ENCODE results near the gene ANKRA2. TPM values are rescaled to one million over a fixed set of nuclear protein-coding genes. Genes with fewer than 3 reads are reported as not detected.
A peak's percentile ranks its signal among the peaks of the same experiment; 100 is the strongest.

ANKRA2 gene
- total and polyA plus RNA-seq, 2 of the 4 experiments (the other 2 are of a cell fraction), result 10.8 to 12.5 TPM

DNA sequence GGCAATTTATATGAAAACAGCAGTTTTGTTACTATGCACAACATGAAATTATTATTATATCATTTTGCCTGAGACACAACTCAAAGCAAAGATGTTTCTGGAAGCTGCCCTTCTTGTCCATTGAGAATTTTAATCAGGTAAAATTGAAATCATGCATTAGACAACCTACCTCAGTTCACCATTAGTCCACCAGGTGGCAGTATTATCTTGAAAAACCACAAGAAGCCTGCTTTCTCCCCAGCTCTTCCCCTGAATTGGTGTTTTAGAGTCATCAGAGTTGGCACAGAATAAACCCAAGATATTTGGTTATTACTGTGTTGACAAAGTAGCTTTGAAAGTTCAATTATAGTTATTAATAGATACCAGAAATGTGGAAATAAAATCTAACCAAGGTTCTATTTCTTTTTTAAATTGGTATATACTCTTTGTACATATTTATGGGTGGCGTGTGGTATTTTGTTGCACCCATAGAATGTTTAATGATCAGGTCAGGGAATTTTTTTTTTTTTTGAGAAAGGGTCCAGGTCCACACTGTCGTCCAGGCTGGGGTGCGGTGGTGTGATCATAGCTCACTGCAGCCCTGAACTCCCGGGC lies 25.8 kb upstream of the ANKRA2 start (continued):
- no peak for TF ChIP-seq BHLHE40 (IDR thresholded peaks at IDR 0.05; ENCODE audit: low read depth, low read length)

DNA sequence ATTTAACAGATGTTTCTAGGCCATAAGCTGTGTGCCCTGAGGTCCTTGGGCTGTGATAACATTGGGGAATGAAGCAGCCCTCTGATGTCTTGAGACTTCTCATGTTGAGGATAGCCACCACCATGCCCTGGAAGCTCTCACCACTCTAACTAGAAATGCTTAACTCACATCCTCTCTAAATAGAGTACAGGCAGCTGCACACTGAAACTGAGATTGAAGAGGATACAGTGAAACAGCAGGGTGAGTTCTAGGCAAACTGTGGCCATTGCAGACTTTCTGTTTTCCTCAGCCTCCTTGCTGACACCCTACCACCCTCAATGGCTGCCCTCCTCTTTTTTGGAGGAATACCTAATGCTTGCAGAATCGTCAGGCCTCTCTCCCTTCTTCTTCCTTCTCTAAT lies 22.5 kb upstream of the ANKRA2 start:
- Histone ChIP-seq H3K9me3 (ENCODE audit: control insufficient read depth, insufficient read depth, low read length) (no peaks in the 10 kb centered on the region), H3K9ac (ENCODE audit: low read depth, low read length) (no peak overlapping the region), H2BK5ac (ENCODE audit: low read depth, low read length, poor library complexity, severe bottlenecking) (no peak overlapping the region), H2BK20ac (ENCODE audit: low read depth, low read length) (no peak overlapping the region), H3K79me1 (ENCODE audit: low read depth in 1 of 2, low read length in 2 of 2) (peaks cover 0 to 7% of the 10 kb centered on the region in 2 experiments; a peak in 1 of 4 replicates), H2AK9ac (replicated peaks; ENCODE audit: low read depth, low read length, poor library complexity) (no peak overlapping the region), H3K23ac (ENCODE audit: low read depth, low read length) (no peak overlapping the region), H3K4me3 (ENCODE audit: insufficient read depth, low read depth, low read length) (no peak overlapping the region), H3K4ac (ENCODE audit: low read depth, low read length) (no peak overlapping the region; the same call in 1 of the 2 replicates), H4K8ac (ENCODE audit: low read depth in 2 of 2, low read length in 2 of 2) (no peak overlapping the region), H3K18ac (ENCODE audit: low read depth, low read length) (no peak overlapping the region), H4K91ac (ENCODE audit: insufficient read depth, low read depth, low read length) (no peak overlapping the region), H3K9me1 (ENCODE audit: insufficient read depth, low read length) (peaks cover 5% of the 10 kb centered on the region; the same call in 1 of the 2 replicates), H4K20me1 (ENCODE audit: insufficient read depth, low read length) (no peaks in the 10 kb centered on the region), H3K27ac (ENCODE audit: insufficient read depth, low read length) (no peak overlapping the region), H2BK120ac (ENCODE audit: low read depth, low read length) (no peak overlapping the region), H3K27me3 (ENCODE audit: control insufficient read depth, insufficient read depth, low read length) (no peaks in the 10 kb centered on the region), H2AFZ (replicated peaks; ENCODE audit: low read length, poor library complexity) (no peak overlapping the region), H3K4me1 (ENCODE audit: control insufficient read depth, insufficient read depth, low read length) (no peaks in the 10 kb centered on the region), H2BK15ac (ENCODE audit: low read depth, low read length) (no peak overlapping the region), H3K56ac (ENCODE audit: extremely low read depth, insufficient read depth, low read length) (no peak overlapping the region), H4K5ac (ENCODE audit: low read depth, low read length) (no peak overlapping the region), H3K14ac (replicated peaks; ENCODE audit: low read depth, low read length) (peak overlapping the region; percentile 46; the same call in 1 of the 2 replicates), H3K36me3 (ENCODE audit: control insufficient read depth, insufficient read depth, low read length) (no peaks in the 10 kb centered on the region), H3K4me2 (ENCODE audit: low read depth, low read length) (no peak overlapping the region), H2AK5ac (ENCODE audit: low read depth, low read length) (0 out of 2 replicates have a peak overlapping the region, but pooled peaks have one; percentile 8)
- no TSS peak for BruUV-seq (replicated peaks)
- intact Hi-C loops (cut with micrococcal nuclease), result no loop called here
- POLR2A ChIA-PET (ENCODE audit: unreplicated experiment), result no interaction called here
- no CpG with 5 or more reads among the region's 1 CpG for WGBS, 2 experiments (ENCODE audit: extremely low coverage in 2 of 2, insufficient read length in 1 of 2)
- ATAC-seq (ENCODE audit: low read depth), result no peak
- dilution Hi-C loops (cut with HindIII; ENCODE audit: low sequenced_read_pairs, unreplicated experiment), result loop anchor here (25.0 kb wide), 1 partner anchor 199 kb away; no protein-coding TSS in a partner anchor
- CTCF ChIA-PET, result interaction anchor here (1.0 to 1.7 kb wide), 2 partner anchors 204 to 206 kb away, joined by 3 read pairs; no protein-coding TSS in a partner anchor
- no peak for DNase-seq
- in situ Hi-C loops (cut with MboI; ENCODE audit: low sequenced_read_pairs), result loop anchor here (5.0 kb wide), 1 partner anchor 204 kb away; no protein-coding TSS in a partner anchor
- no peak for TF ChIP-seq POLR2A (IDR thresholded peaks at IDR 0.05; ENCODE audit: low read depth, low read length)
- TF ChIP-seq, protein P1, sequence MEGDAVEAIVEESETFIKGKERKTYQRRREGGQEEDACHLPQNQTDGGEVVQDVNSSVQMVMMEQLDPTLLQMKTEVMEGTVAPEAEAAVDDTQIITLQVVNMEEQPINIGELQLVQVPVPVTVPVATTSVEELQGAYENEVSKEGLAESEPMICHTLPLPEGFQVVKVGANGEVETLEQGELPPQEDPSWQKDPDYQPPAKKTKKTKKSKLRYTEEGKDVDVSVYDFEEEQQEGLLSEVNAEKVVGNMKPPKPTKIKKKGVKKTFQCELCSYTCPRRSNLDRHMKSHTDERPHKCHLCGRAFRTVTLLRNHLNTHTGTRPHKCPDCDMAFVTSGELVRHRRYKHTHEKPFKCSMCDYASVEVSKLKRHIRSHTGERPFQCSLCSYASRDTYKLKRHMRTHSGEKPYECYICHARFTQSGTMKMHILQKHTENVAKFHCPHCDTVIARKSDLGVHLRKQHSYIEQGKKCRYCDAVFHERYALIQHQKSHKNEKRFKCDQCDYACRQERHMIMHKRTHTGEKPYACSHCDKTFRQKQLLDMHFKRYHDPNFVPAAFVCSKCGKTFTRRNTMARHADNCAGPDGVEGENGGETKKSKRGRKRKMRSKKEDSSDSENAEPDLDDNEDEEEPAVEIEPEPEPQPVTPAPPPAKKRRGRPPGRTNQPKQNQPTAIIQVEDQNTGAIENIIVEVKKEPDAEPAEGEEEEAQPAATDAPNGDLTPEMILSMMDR (conservative IDR thresholded peaks at IDR 0.05; ENCODE audit: low read depth, low read length), result no peak
- TF ChIP-seq RFX5 (IDR thresholded peaks at IDR 0.05; ENCODE audit: low read depth, low read length), result no peak
- no peak for TF ChIP-seq NFE2L2 (IDR thresholded peaks at IDR 0.05; ENCODE audit: low read depth, low read length)
- TF ChIP-seq, protein P2, sequence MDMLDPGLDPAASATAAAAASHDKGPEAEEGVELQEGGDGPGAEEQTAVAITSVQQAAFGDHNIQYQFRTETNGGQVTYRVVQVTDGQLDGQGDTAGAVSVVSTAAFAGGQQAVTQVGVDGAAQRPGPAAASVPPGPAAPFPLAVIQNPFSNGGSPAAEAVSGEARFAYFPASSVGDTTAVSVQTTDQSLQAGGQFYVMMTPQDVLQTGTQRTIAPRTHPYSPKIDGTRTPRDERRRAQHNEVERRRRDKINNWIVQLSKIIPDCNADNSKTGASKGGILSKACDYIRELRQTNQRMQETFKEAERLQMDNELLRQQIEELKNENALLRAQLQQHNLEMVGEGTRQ (IDR thresholded peaks at IDR 0.05; ENCODE audit: low read depth, low read length), result no peak
- no peak for TF ChIP-seq RAD21 (IDR thresholded peaks at IDR 0.05; ENCODE audit: low read length)
- TF ChIP-seq MAZ (IDR thresholded peaks at IDR 0.05; ENCODE audit: borderline replicate concordance, low read depth, low read length), result no peak
- no peak for TF ChIP-seq SMC3 (IDR thresholded peaks at IDR 0.05; ENCODE audit: low read depth, low read length)
- TF ChIP-seq RCOR1 (IDR thresholded peaks at IDR 0.05; ENCODE audit: insufficient replicate concordance, low read length), result no peak
- TF ChIP-seq, protein P3, sequence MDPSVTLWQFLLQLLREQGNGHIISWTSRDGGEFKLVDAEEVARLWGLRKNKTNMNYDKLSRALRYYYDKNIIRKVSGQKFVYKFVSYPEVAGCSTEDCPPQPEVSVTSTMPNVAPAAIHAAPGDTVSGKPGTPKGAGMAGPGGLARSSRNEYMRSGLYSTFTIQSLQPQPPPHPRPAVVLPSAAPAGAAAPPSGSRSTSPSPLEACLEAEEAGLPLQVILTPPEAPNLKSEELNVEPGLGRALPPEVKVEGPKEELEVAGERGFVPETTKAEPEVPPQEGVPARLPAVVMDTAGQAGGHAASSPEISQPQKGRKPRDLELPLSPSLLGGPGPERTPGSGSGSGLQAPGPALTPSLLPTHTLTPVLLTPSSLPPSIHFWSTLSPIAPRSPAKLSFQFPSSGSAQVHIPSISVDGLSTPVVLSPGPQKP (IDR thresholded peaks at IDR 0.05; ENCODE audit: borderline replicate concordance, low read depth, low read length), result no peak
- TF ChIP-seq FOS (IDR thresholded peaks at IDR 0.05; ENCODE audit: low read depth, low read length), result no peak
- no peak for TF ChIP-seq CEBPB (IDR thresholded peaks at IDR 0.05; ENCODE audit: low read depth, low read length)
